Left lung (tissue), 10 donors: Measurements from ENCODE around the gene EIF1AD. TPM values are rescaled to one million over a fixed set of nuclear protein-coding genes. Genes with fewer than 3 reads are reported as not detected.

Experiments used
- ATAC-seq: fragments of 200-7000 bp; cut with Tn5 transposase; one replicate; pipeline ENCODE4 v1.9.1; 2020; ENCODE audit warnings: moderate library complexity
- DNase-seq, 4 donors: peaks; one replicate each; pipeline ENCODE4 v3.0.0-alpha.2; 2013 to 2020
- H3K27ac ChIP-seq, 2 donors: fragments of 200-600 bp; sonication (generic) in 1 of 2; one replicate each; pipeline versions ENCODE4 v1.5.0 to v1.8.0; 2020 to 2021
- H3K27me3 ChIP-seq, 2 donors: fragments of 200-600 bp; sonication (generic) in 1 of 2; one replicate each; pipeline versions ENCODE4 v1.5.0 to v1.8.0; 2020 to 2021
- H3K36me3 ChIP-seq, 2 donors: fragments of 200-600 bp; sonication (generic) in 1 of 2; one replicate each; pipeline versions ENCODE4 v1.5.0 to v1.8.0; 2020 to 2021
- H3K4me1 ChIP-seq, 2 donors: fragments of 200-600 bp; one replicate each; pipeline ENCODE4 v1.8.0; 2021
- H3K4me3 ChIP-seq, 2 donors: fragments of 200-600 bp; sonication (generic) in 1 of 2; one replicate each; pipeline versions ENCODE4 v1.5.0 to v1.8.0; 2020 to 2021; ENCODE audit warnings: mild to moderate bottlenecking in 1 of 2
- H3K9me3 ChIP-seq, 2 donors: fragments of 200-600 bp; sonication (generic) in 1 of 2; one replicate each; pipeline versions ENCODE4 v1.5.0 to v1.8.0; 2020 to 2021
- CTCF ChIP-seq, 2 donors: fragments of 200-600 bp; sonication (generic) in 1 of 2; IDR thresholded peaks; one replicate each; pipeline versions ENCODE4 v1.5.0 to v1.8.0; 2021; ENCODE audit warnings: antibody characterized with exemption in 2 of 2
- intact Hi-C, 2 donors: fragments of 100-400 bp; cut with DNase I; formaldehyde crosslinking; loops; one replicate each; pipeline versions ENCODE4 v1.11.2 to v1.14.2; 2022
- polyA plus RNA-seq, 6 donors: library from polyadenylated mRNA; unstranded; fragments of 120-200 nt; gene quantifications; one replicate each; pipeline ENCODE4 v1.2.1, GENCODE V29; 2013; ENCODE audit not compliant: insufficient read length in 6 of 6
- total RNA-seq, 2 donors: library from RNA; stranded (reverse); fragmentation: NEBNext Ultra II Directional; extraction: Animal tissue kit (Norgen Biotek cat#: 25700); gene quantifications; one replicate each; pipeline ENCODE4 v1.2.1, GENCODE V29; 2021
- donor health status: DM: no; HTN: yes; CAD: no.
- donor health status: DM: no; HTN: no; CAD: no.

The EIF1AD gene
- total and polyA plus RNA-seq, 8 donors = 23.6 to 30.5 (median 28.8) TPM

- peaks cover 0 to 22% of the 10 kb centered on the region in 2 donors for H3K36me3 ChIP-seq
- no peak for DNase-seq
- TF ChIP-seq CTCF (IDR thresholded peaks at IDR 0.05) = no peak
- no peaks in the 10 kb centered on the region for H3K27me3 ChIP-seq
- intact Hi-C loops = loop anchor here in 1 of 2 donors (10.0 kb wide), 1 partner anchor 99 kb away; the partner anchor contains the start of gene FIBP
- no peak overlapping the region for H3K27ac ChIP-seq
- no peak overlapping the region for H3K4me3 ChIP-seq
- no peak for ATAC-seq
- H3K9me3 ChIP-seq = no peaks in the 10 kb centered on the region
- H3K4me1 ChIP-seq = no peaks in the 10 kb centered on the region
These were observed 18.4 kb downstream of the EIF1AD start for GRCh38 chr11:65983589-65983987.

GRCh38 chr11:65982824-65983588 is 19.0 kb downstream of the EIF1AD start:
- no peaks in the 10 kb centered on the region for H3K9me3 ChIP-seq
- no peaks in the 10 kb centered on the region for H3K27me3 ChIP-seq
- TF ChIP-seq CTCF (IDR thresholded peaks at IDR 0.05) = no peak
- H3K36me3 ChIP-seq = peaks cover 0 to 28% of the 10 kb centered on the region in 2 donors
- no peak overlapping the region for H3K27ac ChIP-seq
- DNase-seq (no peak), ATAC-seq (no peak)
- intact Hi-C loops = loop anchor here in 1 of 2 donors (10.0 kb wide), 1 partner anchor 98 kb away; the partner anchor contains the start of gene FIBP
- no peak overlapping the region for H3K4me3 ChIP-seq
- H3K4me1 ChIP-seq = no peaks in the 10 kb centered on the region

- H3K36me3 ChIP-seq = peaks cover 0 to 36% of the 10 kb centered on the region in 2 donors
- intact Hi-C loops = loop anchor here in 1 of 2 donors (10.0 kb wide), 1 partner anchor 97 kb away; the partner anchor contains the start of gene FIBP
- H3K4me3 ChIP-seq = no peak overlapping the region
- no peak for ATAC-seq
- no peak for DNase-seq
- no peak for TF ChIP-seq CTCF (IDR thresholded peaks at IDR 0.05)
- H3K27ac ChIP-seq = no peak overlapping the region
- H3K9me3 ChIP-seq = no peaks in the 10 kb centered on the region
- H3K4me1 ChIP-seq = no peaks in the 10 kb centered on the region
- no peaks in the 10 kb centered on the region for H3K27me3 ChIP-seq
These were observed 19.8 kb downstream of the EIF1AD start for GRCh38 chr11:65981972-65982823.

- DNase-seq (no peak), ATAC-seq (no peak)
- Histone ChIP-seq H3K36me3 (peaks cover 0 to 46% of the 10 kb centered on the region in 2 donors), H3K4me3 (no peak overlapping the region), H3K27me3 (no peaks in the 10 kb centered on the region), H3K9me3 (no peaks in the 10 kb centered on the region), H3K27ac (no peak overlapping the region), H3K4me1 (no peaks in the 10 kb centered on the region)
- intact Hi-C loops = loop anchor here in 1 of 2 donors (10.0 kb wide), 1 partner anchor 96 kb away; the partner anchor contains the start of gene FIBP
- no peak for TF ChIP-seq CTCF (IDR thresholded peaks at IDR 0.05)
These were observed 20.7 kb downstream of the EIF1AD start for GRCh38 chr11:65981101-65981740.
